NB4 (cell line): ENCODE data around the gene FNIP2.

Experiments
- POLR2A ChIP-seq: IDR thresholded peaks from 2 replicates; pipeline ENCODE4 v1.6.1; 2011; ENCODE audit warnings: mild to moderate bottlenecking; ENCODE audit not compliant: insufficient read length; ENCODE audit errors: extremely low read depth
- TF ChIP-seq, protein P1 (sequence below): IDR thresholded peaks from one replicate; pipeline ENCODE4 v1.5.1; 2012; ENCODE audit warnings: low read depth, low read length
- TF ChIP-seq, protein P2 (sequence below): IDR thresholded peaks from 2 replicates; pipeline ENCODE4 v1.6.1; 2011; ENCODE audit warnings: low read depth, low read length

DNA sequence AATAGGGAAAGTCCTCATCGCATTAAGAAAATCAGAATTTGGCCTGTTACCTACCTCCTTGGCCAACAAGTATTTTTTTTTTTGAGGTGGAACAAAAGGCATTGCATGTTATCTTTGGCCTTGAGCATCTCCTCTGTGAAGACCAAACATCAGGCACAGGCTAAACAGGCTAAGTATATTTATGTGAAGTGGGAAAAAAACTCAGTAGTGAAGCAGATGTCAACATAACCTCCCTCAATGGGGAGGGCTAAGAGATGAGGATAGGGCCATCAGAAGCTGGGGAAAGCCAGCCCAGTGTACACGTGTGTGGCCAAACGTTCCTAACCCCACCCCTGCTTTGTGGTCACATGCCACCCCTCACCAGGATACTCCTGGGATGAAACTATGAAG lies 102.5 kb downstream of the FNIP2 start:
- TF ChIP-seq, protein P1, sequence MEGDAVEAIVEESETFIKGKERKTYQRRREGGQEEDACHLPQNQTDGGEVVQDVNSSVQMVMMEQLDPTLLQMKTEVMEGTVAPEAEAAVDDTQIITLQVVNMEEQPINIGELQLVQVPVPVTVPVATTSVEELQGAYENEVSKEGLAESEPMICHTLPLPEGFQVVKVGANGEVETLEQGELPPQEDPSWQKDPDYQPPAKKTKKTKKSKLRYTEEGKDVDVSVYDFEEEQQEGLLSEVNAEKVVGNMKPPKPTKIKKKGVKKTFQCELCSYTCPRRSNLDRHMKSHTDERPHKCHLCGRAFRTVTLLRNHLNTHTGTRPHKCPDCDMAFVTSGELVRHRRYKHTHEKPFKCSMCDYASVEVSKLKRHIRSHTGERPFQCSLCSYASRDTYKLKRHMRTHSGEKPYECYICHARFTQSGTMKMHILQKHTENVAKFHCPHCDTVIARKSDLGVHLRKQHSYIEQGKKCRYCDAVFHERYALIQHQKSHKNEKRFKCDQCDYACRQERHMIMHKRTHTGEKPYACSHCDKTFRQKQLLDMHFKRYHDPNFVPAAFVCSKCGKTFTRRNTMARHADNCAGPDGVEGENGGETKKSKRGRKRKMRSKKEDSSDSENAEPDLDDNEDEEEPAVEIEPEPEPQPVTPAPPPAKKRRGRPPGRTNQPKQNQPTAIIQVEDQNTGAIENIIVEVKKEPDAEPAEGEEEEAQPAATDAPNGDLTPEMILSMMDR = no peak
- TF ChIP-seq POLR2A = no peak
- TF ChIP-seq, protein P2, sequence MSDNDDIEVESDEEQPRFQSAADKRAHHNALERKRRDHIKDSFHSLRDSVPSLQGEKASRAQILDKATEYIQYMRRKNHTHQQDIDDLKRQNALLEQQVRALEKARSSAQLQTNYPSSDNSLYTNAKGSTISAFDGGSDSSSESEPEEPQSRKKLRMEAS = no peak
